CD4-positive, alpha-beta memory T cell (primary cell): ENCODE results near the gene MTMR3. TPM values are rescaled to one million over a fixed set of nuclear protein-coding genes. Genes with fewer than 3 reads are reported as not detected.

Source experiments
- CTCF ChIA-PET: fragments of 350-600 bp; sonication (Branson Sonifier 250); formaldehyde crosslinking; loops from one replicate; lab custom pipeline; 2021; ENCODE audit warnings: inconsistent platforms; ENCODE audit not compliant: partially characterized antibody; lab: Charles Lee
- POLR2A ChIA-PET: fragments of 350-600 bp; sonication (Branson Sonifier 250); formaldehyde crosslinking; loops from one replicate; lab custom pipeline; 2021; ENCODE audit not compliant: partially characterized antibody; lab: Charles Lee
- DNase-seq, 5 donors: peaks; one replicate each; pipeline versions ENCODE4 v3.0.0 to v3.0.0-alpha.2; 2020 to 2022; ENCODE audit warnings: mixed read lengths in 1 of 5
- H3K27ac ChIP-seq: one replicate; pipeline ENCODE4 v1.7.0; 2013; ENCODE audit warnings: low read depth, low read length
- H3K27me3 ChIP-seq: 2 replicates; pipeline ENCODE4 v1.7.0; 2013; ENCODE audit warnings: mild to moderate bottlenecking, low read length, moderate library complexity; ENCODE audit not compliant: insufficient read depth
- H3K36me3 ChIP-seq: 2 replicates; pipeline ENCODE4 v1.7.0; 2013; ENCODE audit warnings: mild to moderate bottlenecking, low read length, moderate library complexity; ENCODE audit not compliant: insufficient read depth
- H3K4me1 ChIP-seq: 2 replicates; pipeline ENCODE4 v1.7.0; 2013; ENCODE audit warnings: mild to moderate bottlenecking, low read length, moderate library complexity; ENCODE audit not compliant: insufficient read depth
- H3K4me3 ChIP-seq, 2 donors: one replicate each; pipeline ENCODE4 v1.7.0; 2013; ENCODE audit warnings: low read length in 2 of 2, mild to moderate bottlenecking in 1 of 2
- H3K9me3 ChIP-seq, 2 donors: one replicate each; pipeline ENCODE4 v1.7.0; 2013; ENCODE audit warnings: low read length in 2 of 2, control low read depth in 1 of 2; ENCODE audit not compliant: control insufficient read depth in 1 of 2
- H3K27ac Mint-ChIP-seq, 7 donors: one replicate each; pipeline ENCODE4 v1.8.0; 2020 to 2021; ENCODE audit warnings: mixed read lengths in 7 of 7, mild to moderate bottlenecking in 6 of 7, inconsistent platforms in 3 of 7, moderate library complexity in 3 of 7
- H3K27me3 Mint-ChIP-seq, 2 donors: one replicate each; pipeline ENCODE4 v1.8.0; 2020 to 2021; ENCODE audit warnings: mixed read lengths in 2 of 2
- H3K36me3 Mint-ChIP-seq, 2 donors: one replicate each; pipeline ENCODE4 v1.8.0; 2020 to 2021; ENCODE audit warnings: mixed read lengths in 2 of 2, inconsistent platforms in 1 of 2, mild to moderate bottlenecking in 1 of 2
- H3K4me1 Mint-ChIP-seq, 4 donors: one replicate each; pipeline ENCODE4 v1.8.0; 2020 to 2021; ENCODE audit warnings: mixed read lengths in 4 of 4, mild to moderate bottlenecking in 1 of 4
- H3K4me3 Mint-ChIP-seq, 8 donors: one replicate each; pipeline ENCODE4 v1.8.0; 2020 to 2021; ENCODE audit warnings: mixed read lengths in 8 of 8, mild to moderate bottlenecking in 7 of 8, moderate library complexity in 6 of 8, inconsistent platforms in 3 of 8
- H3K9me3 Mint-ChIP-seq, 8 donors: one replicate each; pipeline ENCODE4 v1.8.0; 2020 to 2021; ENCODE audit warnings: mixed read lengths in 8 of 8, mild to moderate bottlenecking in 5 of 8, inconsistent platforms in 3 of 8, moderate library complexity in 1 of 8
- intact Hi-C: fragments of 100-400 bp; cut with micrococcal nuclease; formaldehyde crosslinking; loops from one replicate; pipeline ENCODE4 v1.15.1; 2023
- polyA plus RNA-seq, 2 donors: library from polyadenylated mRNA; unstranded; fragments of 300-500 nt; fragmentation: Illumina TruSeq; gene quantifications; one replicate each; pipeline ENCODE4 v1.2.3, GENCODE V29; 2021
- total RNA-seq, 2 experiments: library from RNA; stranded (reverse); gene quantifications; one replicate each; pipeline ENCODE4 v1.2.3, GENCODE V29; 2021

The MTMR3 gene
- total and polyA plus RNA-seq, 4 experiments from 2014 or later: 11.0 to 68.6 (median 43.3) TPM

DNA sequence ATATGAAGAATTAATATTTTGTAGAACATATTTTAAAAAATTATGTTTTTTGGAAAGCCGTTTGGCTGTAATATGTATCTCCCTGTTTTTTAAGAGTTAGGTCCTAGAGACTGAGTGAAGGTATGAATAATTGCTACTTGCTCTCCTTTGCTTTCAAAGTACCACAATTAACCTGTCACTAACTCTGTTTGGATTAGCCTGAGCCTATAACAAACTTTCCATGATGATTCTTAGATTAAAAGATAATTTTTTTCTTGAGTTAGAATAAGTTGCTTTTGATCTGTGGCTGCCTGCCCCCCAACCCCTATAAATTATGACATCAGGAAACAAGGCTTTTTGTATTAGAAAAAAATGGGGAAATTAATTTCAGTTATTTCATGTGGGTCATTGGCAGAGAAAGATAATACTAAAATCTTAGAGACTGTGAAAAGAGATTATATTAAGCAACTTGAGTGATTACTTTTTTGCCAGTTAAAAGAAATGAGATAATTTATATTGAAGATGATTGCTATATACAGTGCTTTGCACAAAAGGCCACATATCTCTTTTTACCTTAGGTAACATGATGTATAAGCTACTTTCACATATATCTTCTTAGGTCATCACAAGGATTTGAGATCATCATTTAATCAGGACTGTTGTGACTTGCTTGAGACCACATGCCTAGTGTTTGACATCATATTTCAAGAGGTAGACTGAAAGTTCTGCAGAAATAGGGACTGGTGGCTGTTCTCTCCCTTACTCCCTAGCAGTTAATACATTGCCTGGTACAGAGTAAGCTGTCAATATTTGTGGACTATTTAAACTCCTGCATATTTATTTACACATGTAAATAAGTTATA lies 9.6 kb downstream of the MTMR3 start:
- CTCF ChIA-PET: no interaction called here

DNA sequence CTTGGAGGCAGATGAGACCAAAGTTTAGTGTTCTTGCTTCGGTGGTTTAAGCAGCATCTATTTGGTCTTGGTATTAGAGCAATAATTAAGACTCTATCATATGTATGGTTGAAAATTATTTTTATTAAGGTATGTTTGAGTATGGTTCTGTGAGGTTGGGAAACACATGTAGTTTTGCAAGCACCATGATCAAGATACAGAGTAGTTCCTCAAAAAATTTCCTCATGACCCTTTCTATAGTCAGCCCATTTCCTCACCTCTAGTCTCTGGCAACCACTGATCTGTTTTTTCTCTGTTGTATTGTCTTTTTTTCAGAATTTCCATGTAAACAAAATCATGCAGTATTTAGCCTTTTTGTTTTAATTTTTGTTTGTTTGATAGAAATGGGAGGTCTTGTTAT lies 18.4 kb downstream of the MTMR3 start:
- H3K4me3 ChIP-seq: no peak overlapping the region
- ChIA-PET POLR2A (no interaction called here), CTCF (no interaction called here)
- H3K36me3 Mint-ChIP-seq: peaks cover 0 to 2% of the 10 kb centered on the region in 2 donors
- H3K9me3 Mint-ChIP-seq: no peaks in the 10 kb centered on the region
- peaks cover 19% of the 10 kb centered on the region for H3K4me1 ChIP-seq
- peaks cover 26 to 54% (median 44%) of the 10 kb centered on the region in 4 donors for H3K4me1 Mint-ChIP-seq
- intact Hi-C loops: no loop called here
- H3K4me3 Mint-ChIP-seq: no peak overlapping the region
- peak overlapping the region in 2 of 7 donors; percentile 9 to 42 for H3K27ac Mint-ChIP-seq
- no peaks in the 10 kb centered on the region for H3K27me3 ChIP-seq
- no peak for DNase-seq
- H3K27me3 Mint-ChIP-seq: no peaks in the 10 kb centered on the region
- no peak overlapping the region for H3K27ac ChIP-seq
- no peaks in the 10 kb centered on the region for H3K36me3 ChIP-seq
- no peaks in the 10 kb centered on the region for H3K9me3 ChIP-seq

More for the DNA sequence above, 9.6 kb downstream of the MTMR3 start:
- no peak overlapping the region for H3K27ac ChIP-seq
- Mint-ChIP-seq H3K27me3 (no peaks in the 10 kb centered on the region), H3K4me1 (peaks cover 32 to 58% (median 43%) of the 10 kb centered on the region in 4 donors), H3K36me3 (peaks cover 2 to 10% of the 10 kb centered on the region in 2 donors), H3K4me3 (no peak overlapping the region), H3K27ac (no peak overlapping the region), H3K9me3 (no peaks in the 10 kb centered on the region)
- POLR2A ChIA-PET: no interaction called here
- H3K4me3 ChIP-seq: no peak overlapping the region
- intact Hi-C loops: no loop called here
- DNase-seq: no peak
- H3K9me3 ChIP-seq: no peaks in the 10 kb centered on the region
- peaks cover 15% of the 10 kb centered on the region for H3K4me1 ChIP-seq
- no peaks in the 10 kb centered on the region for H3K36me3 ChIP-seq
- no peaks in the 10 kb centered on the region for H3K27me3 ChIP-seq

DNA sequence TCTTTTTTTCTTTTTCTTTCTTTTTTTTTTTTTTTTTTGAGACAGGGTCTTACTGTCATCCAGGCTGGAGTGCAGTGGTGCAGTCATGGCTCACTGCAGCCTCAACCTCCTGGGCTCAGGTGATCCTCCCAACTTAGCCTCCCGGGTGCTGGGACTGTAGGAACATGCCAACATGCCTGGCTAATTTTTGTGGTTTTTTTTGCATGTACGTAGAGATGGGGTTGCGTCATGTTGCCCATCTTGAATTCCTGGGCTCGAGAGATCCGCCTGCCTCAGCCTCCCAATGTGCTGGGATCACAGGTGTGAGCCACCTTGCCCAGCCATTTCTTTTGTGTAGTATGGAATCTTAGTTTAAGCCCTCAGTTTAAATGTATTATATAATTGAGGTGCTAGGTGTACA lies 20.4 kb downstream of the MTMR3 start:
- Histone ChIP-seq H3K36me3 (no peaks in the 10 kb centered on the region), H3K4me1 (peaks cover 28% of the 10 kb centered on the region), H3K4me3 (no peak overlapping the region), H3K27ac (no peak overlapping the region), H3K27me3 (no peaks in the 10 kb centered on the region), H3K9me3 (no peaks in the 10 kb centered on the region)
- intact Hi-C loops: no loop called here
- no peaks in the 10 kb centered on the region for H3K9me3 Mint-ChIP-seq
- no peak overlapping the region for H3K4me3 Mint-ChIP-seq
- DNase-seq: no peak
- H3K27me3 Mint-ChIP-seq: no peaks in the 10 kb centered on the region
- CTCF ChIA-PET: no interaction called here
- no peaks in the 10 kb centered on the region for H3K36me3 Mint-ChIP-seq
- POLR2A ChIA-PET: no interaction called here
- no peak overlapping the region for H3K27ac Mint-ChIP-seq
- H3K4me1 Mint-ChIP-seq: peaks cover 33 to 63% (median 46%) of the 10 kb centered on the region in 4 donors

DNA sequence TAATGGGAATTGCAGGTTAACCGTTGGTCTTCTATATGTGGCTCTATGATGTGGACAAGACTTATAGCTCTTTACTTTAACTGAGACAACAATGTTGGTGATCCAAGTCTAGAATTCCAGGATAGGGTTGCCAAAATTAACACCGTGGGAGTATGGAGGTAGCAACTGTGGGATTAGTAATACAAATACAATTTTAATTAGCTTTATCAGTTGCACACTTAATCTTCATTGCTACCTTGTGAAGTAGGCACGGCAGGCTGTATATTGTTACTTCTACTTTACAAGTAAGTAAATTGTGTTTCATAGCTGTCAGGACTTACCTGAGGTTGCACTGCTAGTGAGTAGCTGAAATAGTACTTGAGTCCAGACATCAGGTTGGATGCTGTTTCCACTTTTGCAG lies 21.0 kb downstream of the MTMR3 start:
- H3K4me1 Mint-ChIP-seq: peaks cover 33 to 60% (median 45%) of the 10 kb centered on the region in 4 donors
- ChIA-PET CTCF (no interaction called here), POLR2A (no interaction called here)
- H3K9me3 Mint-ChIP-seq: no peaks in the 10 kb centered on the region
- Histone ChIP-seq H3K4me3 (no peak overlapping the region), H3K27ac (no peak overlapping the region), H3K9me3 (no peaks in the 10 kb centered on the region), H3K27me3 (no peaks in the 10 kb centered on the region), H3K36me3 (no peaks in the 10 kb centered on the region), H3K4me1 (peaks cover 26% of the 10 kb centered on the region)
- intact Hi-C loops: no loop called here
- DNase-seq: no peak
- no peaks in the 10 kb centered on the region for H3K36me3 Mint-ChIP-seq
- no peaks in the 10 kb centered on the region for H3K27me3 Mint-ChIP-seq
- H3K4me3 Mint-ChIP-seq: peak overlapping the region in 2 of 8 donors; percentile 3 to 15
- H3K27ac Mint-ChIP-seq: no peak overlapping the region

DNA sequence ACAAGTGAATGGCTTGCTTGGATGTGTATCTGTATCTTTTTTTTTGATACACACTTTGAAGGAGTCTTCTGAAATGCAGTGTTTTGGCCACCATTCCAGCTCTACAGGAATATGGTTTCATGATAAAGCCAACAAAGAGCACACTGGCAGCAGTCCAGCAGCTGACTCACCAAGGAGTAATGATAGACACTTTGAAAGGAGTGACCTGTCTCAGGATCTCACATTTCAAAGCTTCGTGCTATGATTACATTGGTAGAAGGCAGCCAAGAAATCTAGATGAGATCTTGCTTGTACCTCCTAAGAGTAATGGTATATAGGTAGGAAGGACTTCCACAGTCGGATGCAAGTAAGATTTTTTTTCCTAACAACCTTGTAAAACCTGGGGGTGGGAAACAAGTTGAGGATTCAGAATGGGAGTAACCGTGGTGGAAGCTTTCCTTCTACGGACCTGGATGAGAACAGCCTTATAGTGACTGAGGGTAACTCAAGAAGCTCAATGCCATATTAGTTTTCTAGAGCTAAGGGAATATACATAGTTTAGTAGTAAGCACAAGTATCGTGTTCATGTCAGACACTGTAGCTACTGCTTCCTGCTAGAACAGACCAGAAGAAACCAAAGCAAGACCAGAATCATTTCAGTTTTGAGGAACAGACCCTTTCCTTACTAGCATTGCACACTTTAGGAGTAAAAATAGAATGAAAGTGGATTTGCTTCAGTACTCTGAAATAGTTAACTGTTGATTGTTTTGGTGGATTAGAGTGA lies 25.0 kb downstream of the MTMR3 start:
- H3K4me3 Mint-ChIP-seq: no peak overlapping the region
- DNase-seq: no peak
- Histone ChIP-seq H3K27me3 (no peaks in the 10 kb centered on the region), H3K27ac (no peak overlapping the region), H3K4me3 (no peak overlapping the region), H3K9me3 (no peaks in the 10 kb centered on the region), H3K36me3 (no peaks in the 10 kb centered on the region), H3K4me1 (peaks cover 20% of the 10 kb centered on the region)
- no peaks in the 10 kb centered on the region for H3K27me3 Mint-ChIP-seq
- intact Hi-C loops: no loop called here
- peaks cover 38 to 72% (median 52%) of the 10 kb centered on the region in 4 donors for H3K4me1 Mint-ChIP-seq
- no peaks in the 10 kb centered on the region for H3K9me3 Mint-ChIP-seq
- no peaks in the 10 kb centered on the region for H3K36me3 Mint-ChIP-seq
- no peak overlapping the region for H3K27ac Mint-ChIP-seq
- CTCF ChIA-PET: interaction anchor here (0.5 to 1.7 kb wide), 6 partner anchors 10 to 869 kb away, joined by 3 to 4 read pairs (median 3); no protein-coding TSS in a partner anchor
- POLR2A ChIA-PET: interaction anchor here (0.9 kb wide), 1 partner anchor 9 kb away, joined by 5 read pairs; no protein-coding TSS in a partner anchor

DNA sequence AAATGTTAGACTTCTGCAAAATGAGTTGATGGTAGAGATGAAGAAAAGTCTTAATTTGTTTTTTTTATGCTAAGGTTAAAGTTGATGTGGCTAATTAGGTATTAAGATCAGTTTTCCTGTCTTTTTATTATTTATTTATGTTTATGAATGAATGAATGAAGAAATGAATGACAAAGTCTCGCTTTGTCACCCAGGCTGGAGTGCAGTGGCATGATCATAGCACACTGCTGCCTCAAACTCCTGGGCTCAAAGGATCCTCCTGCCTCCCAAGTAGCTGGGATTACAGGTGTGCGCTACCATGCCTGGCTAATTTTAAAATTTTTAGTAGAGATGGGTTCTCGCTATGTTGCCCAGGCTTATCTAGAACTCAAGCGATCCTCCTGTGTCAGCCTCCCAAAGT lies 29.2 kb downstream of the MTMR3 start:
- Mint-ChIP-seq H3K27me3 (no peaks in the 10 kb centered on the region), H3K27ac (no peak overlapping the region), H3K4me3 (no peak overlapping the region), H3K9me3 (no peaks in the 10 kb centered on the region), H3K4me1 (peaks cover 50 to 83% (median 69%) of the 10 kb centered on the region in 4 donors), H3K36me3 (no peaks in the 10 kb centered on the region)
- H3K27ac ChIP-seq: no peak overlapping the region
- no peak overlapping the region for H3K4me3 ChIP-seq
- peaks cover 40% of the 10 kb centered on the region for H3K4me1 ChIP-seq
- ChIA-PET CTCF (no interaction called here), POLR2A (no interaction called here)
- no peaks in the 10 kb centered on the region for H3K36me3 ChIP-seq
- H3K9me3 ChIP-seq: no peaks in the 10 kb centered on the region
- intact Hi-C loops: no loop called here
- no peak for DNase-seq
- H3K27me3 ChIP-seq: no peaks in the 10 kb centered on the region
